IMR-90 (cell line): Measurements from ENCODE around the gene CHRD. TPM values are rescaled to one million over a fixed set of nuclear protein-coding genes. Genes with fewer than 3 reads are reported as not detected.

Source experiments
- ATAC-seq: fragments of 200-7000 bp; cut with Tn5 transposase; 2 replicates; pipeline ENCODE4 v1.9.1; 2020; ENCODE audit warnings: low read depth, mild to moderate bottlenecking, moderate library complexity
- BruUV-seq: library from RNA; stranded (reverse); fragments of 400-500 nt; replicated peaks from 2 replicates; lab custom pipeline; 2021; lab: Mats Ljungman, UMichigan
- CTCF ChIA-PET: fragments of 300-600 bp; formaldehyde crosslinking; extraction: SDS; loops from one replicate; lab custom pipeline; 2021; ENCODE audit warnings: antibody characterized with exemption; lab: Yijun Ruan, JAX
- POLR2A ChIA-PET: fragments of 300-600 bp; sonication (Branson Sonifier 250); formaldehyde crosslinking; loops from one replicate; lab custom pipeline; 2022; ENCODE audit warnings: antibody characterized with exemption; ENCODE audit not compliant: unreplicated experiment; lab: Charles Lee
- DNase-seq: peaks from one replicate; pipeline ENCODE4 v3.0.0; 2013
- H2AFZ ChIP-seq: replicated peaks from 2 replicates; pipeline ENCODE3; 2013; ENCODE audit warnings: low read length, mild to moderate bottlenecking; ENCODE audit not compliant: poor library complexity
- H2AK5ac ChIP-seq: 2 replicates; pipeline ENCODE4 v1.6.1; 2013; ENCODE audit warnings: low read depth, low read length, inconsistent platforms
- H2AK9ac ChIP-seq: replicated peaks from 2 replicates; pipeline ENCODE3; 2013; ENCODE audit warnings: mild to moderate bottlenecking, low read depth, low read length, moderate library complexity; ENCODE audit not compliant: poor library complexity
- H2BK120ac ChIP-seq: 2 replicates; pipeline ENCODE4 v1.6.1; 2013; ENCODE audit warnings: low read depth, low read length, inconsistent platforms
- H2BK15ac ChIP-seq: 3 replicates; pipeline ENCODE4 v1.6.1; 2013; ENCODE audit warnings: low read depth, low read length, inconsistent platforms
- H2BK20ac ChIP-seq: 2 replicates; pipeline ENCODE4 v1.6.1; 2013; ENCODE audit warnings: low read depth, mild to moderate bottlenecking, inconsistent platforms, low read length, moderate library complexity
- H2BK5ac ChIP-seq: 2 replicates; pipeline ENCODE4 v1.6.1; 2013; ENCODE audit warnings: mild to moderate bottlenecking, low read depth, low read length, inconsistent platforms; ENCODE audit not compliant: poor library complexity, severe bottlenecking
- H3K14ac ChIP-seq: replicated peaks from 2 replicates; pipeline ENCODE4 v1.6.1; 2013; ENCODE audit warnings: low read depth, low read length, inconsistent platforms
- H3K18ac ChIP-seq: 2 replicates; pipeline ENCODE4 v1.6.1; 2013; ENCODE audit warnings: low read depth, low read length, control low read depth
- H3K23ac ChIP-seq: 2 replicates; pipeline ENCODE4 v1.6.1; 2013; ENCODE audit warnings: low read depth, low read length, inconsistent platforms
- H3K27ac ChIP-seq: 2 replicates; pipeline ENCODE4 v1.5.1; 2013; ENCODE audit warnings: mild to moderate bottlenecking, control low read depth, low read length; ENCODE audit not compliant: insufficient read depth
- H3K27me3 ChIP-seq: 2 replicates; pipeline ENCODE4 v1.6.1; 2013; ENCODE audit warnings: low read length; ENCODE audit not compliant: control insufficient read depth, insufficient read depth
- H3K36me3 ChIP-seq: 2 replicates; pipeline ENCODE4 v1.6.1; 2013; ENCODE audit warnings: low read length, mixed read lengths; ENCODE audit not compliant: control insufficient read depth, insufficient read depth
- H3K4ac ChIP-seq: 2 replicates; pipeline ENCODE4 v1.6.1; 2013; ENCODE audit warnings: low read depth, low read length, inconsistent platforms
- H3K4me1 ChIP-seq: 2 replicates; pipeline ENCODE4 v1.6.1; 2013; ENCODE audit warnings: low read length, mixed read lengths; ENCODE audit not compliant: control insufficient read depth, insufficient read depth
- H3K4me2 ChIP-seq: 2 replicates; pipeline ENCODE4 v1.6.1; 2013; ENCODE audit warnings: low read depth, mild to moderate bottlenecking, control low read depth, low read length, moderate library complexity
- H3K4me3 ChIP-seq: 2 replicates; pipeline ENCODE4 v1.5.1; 2013; ENCODE audit warnings: low read depth, mild to moderate bottlenecking, control low read depth, low read length, moderate library complexity; ENCODE audit not compliant: insufficient read depth
- H3K56ac ChIP-seq: 2 replicates; pipeline ENCODE4 v1.6.1; 2013; ENCODE audit warnings: low read length, inconsistent platforms; ENCODE audit not compliant: insufficient read depth; ENCODE audit errors: extremely low read depth
- H3K79me1 ChIP-seq, 2 experiments: 2 replicates each; pipeline ENCODE4 v1.6.1; 2013; ENCODE audit warnings: low read length in 2 of 2, inconsistent platforms in 1 of 2, low read depth in 1 of 2
- H3K9ac ChIP-seq: 2 replicates; pipeline ENCODE4 v1.6.1; 2013; ENCODE audit warnings: low read depth, low read length, control low read depth
- H3K9me1 ChIP-seq: 2 replicates; pipeline ENCODE4 v1.6.1; 2013; ENCODE audit warnings: low read length, inconsistent platforms; ENCODE audit not compliant: insufficient read depth
- H3K9me3 ChIP-seq: 2 replicates; pipeline ENCODE4 v1.6.1; 2013; ENCODE audit warnings: low read length; ENCODE audit not compliant: control insufficient read depth, insufficient read depth
- H4K20me1 ChIP-seq: 2 replicates; pipeline ENCODE4 v1.6.1; 2013; ENCODE audit warnings: low read length, inconsistent platforms; ENCODE audit not compliant: insufficient read depth
- H4K5ac ChIP-seq: 2 replicates; pipeline ENCODE4 v1.6.1; 2013; ENCODE audit warnings: mild to moderate bottlenecking, low read depth, low read length, control low read depth
- H4K8ac ChIP-seq, 2 experiments: 2 replicates each; pipeline ENCODE4 v1.6.1; 2013; ENCODE audit warnings: low read depth in 2 of 2, low read length in 2 of 2, control low read depth in 1 of 2, inconsistent platforms in 1 of 2
- H4K91ac ChIP-seq: 2 replicates; pipeline ENCODE4 v1.6.1; 2013; ENCODE audit warnings: low read depth, low read length, inconsistent platforms; ENCODE audit not compliant: insufficient read depth
- BHLHE40 ChIP-seq: fragments of 150-350 bp; IDR thresholded peaks from 2 replicates; pipeline ENCODE4 v1.6.1; 2016; ENCODE audit warnings: mild to moderate bottlenecking, low read depth, low read length
- CEBPB ChIP-seq: IDR thresholded peaks from 2 replicates; pipeline ENCODE4 v1.6.1; 2012; ENCODE audit warnings: low read depth, low read length, improper control_type of control experiment
- CHD1 ChIP-seq: IDR thresholded peaks from 2 replicates; pipeline ENCODE4 v1.6.1; 2012; ENCODE audit warnings: low read depth, low read length, improper control_type of control experiment
- FOS ChIP-seq: fragments of 150-350 bp; IDR thresholded peaks from 2 replicates; pipeline ENCODE4 v1.6.1; 2016; ENCODE audit warnings: low read depth, low read length
- MAFK ChIP-seq: IDR thresholded peaks from 2 replicates; pipeline ENCODE4 v1.6.1; 2012; ENCODE audit warnings: low read depth, low read length, improper control_type of control experiment
- MAZ ChIP-seq: IDR thresholded peaks from 2 replicates; pipeline ENCODE4 v1.6.1; 2012; ENCODE audit warnings: low read depth, mild to moderate bottlenecking, low read length, improper control_type of control experiment, moderate library complexity, borderline replicate concordance
- MXI1 ChIP-seq: IDR thresholded peaks from 2 replicates; pipeline ENCODE4 v1.6.1; 2012; ENCODE audit warnings: low read depth, mild to moderate bottlenecking, low read length, moderate library complexity, borderline replicate concordance
- NFE2L2 ChIP-seq: fragments of 150-350 bp; IDR thresholded peaks from 2 replicates; pipeline ENCODE4 v1.6.1; 2016; ENCODE audit warnings: low read depth, mild to moderate bottlenecking, low read length
- POLR2A ChIP-seq: IDR thresholded peaks from 2 replicates; pipeline ENCODE4 v1.6.1; 2012; ENCODE audit warnings: mild to moderate bottlenecking, low read depth, low read length
- RCOR1 ChIP-seq: IDR thresholded peaks from 2 replicates; pipeline ENCODE4 v1.6.1; 2012; ENCODE audit warnings: mild to moderate bottlenecking, low read length, improper control_type of control experiment; ENCODE audit not compliant: insufficient replicate concordance
- SMC3 ChIP-seq: fragments of 150-350 bp; IDR thresholded peaks from 2 replicates; pipeline ENCODE4 v1.6.1; 2016; ENCODE audit warnings: low read depth, mild to moderate bottlenecking, antibody characterized with exemption, low read length, moderate library complexity
- WGBS, 2 experiments: methylation state at CpG; one replicate each; pipeline versions ENCODE4 v1.1.5 to v1.1.7; 2013; ENCODE audit warnings: missing lambda C conversion rate in 2 of 2; ENCODE audit not compliant: insufficient read length in 1 of 2; ENCODE audit errors: extremely low coverage in 2 of 2; 5-methylcytosine and 5-hydroxymethylcytosine counted together
- dilution Hi-C: fragments of 300-500 bp; cut with HindIII; formaldehyde crosslinking; loops from one replicate; pipeline ENCODE4 v1.14.3; 2018; ENCODE audit warnings: low sequenced_read_pairs; ENCODE audit not compliant: unreplicated experiment
- in situ Hi-C: fragments of 300-500 bp; cut with MboI; formaldehyde crosslinking; loops from 3 replicates; pipeline ENCODE4 v1.14.3; 2019; ENCODE audit warnings: low sequenced_read_pairs, inconsistent platforms, mixed read lengths
- intact Hi-C: fragments of 100-400 bp; cut with micrococcal nuclease; formaldehyde crosslinking; loops from 2 replicates; pipeline ENCODE4 v1.10.0; 2022
- polyA plus RNA-seq, 3 experiments: library from polyadenylated mRNA; depleted of rRNA; stranded (reverse); fragments of >200 nt; gene quantifications; 2 replicates each; pipeline ENCODE4 v1.2.3, GENCODE V29; 2012; ENCODE audit warnings: low replicate concordance in 1 of 3
- total RNA-seq: library from RNA; depleted of rRNA; stranded (reverse); fragments of >200 nt; gene quantifications from 2 replicates; pipeline ENCODE4 v1.2.3, GENCODE V29; 2012
- TF ChIP-seq, protein P1 (sequence below): fragments of 150-350 bp; IDR thresholded peaks from 2 replicates; pipeline ENCODE4 v1.6.1; 2017; ENCODE audit warnings: mild to moderate bottlenecking, antibody characterized with exemption, low read length, low read depth
- TF ChIP-seq, protein P2 (sequence below): fragments of 150-350 bp; IDR thresholded peaks from 2 replicates; pipeline ENCODE4 v1.6.1; 2016; ENCODE audit warnings: low read depth, mild to moderate bottlenecking, low read length, moderate library complexity, borderline replicate concordance
- TF ChIP-seq, protein P3 (sequence below): conservative IDR thresholded peaks from 2 replicates; pipeline ENCODE4 v1.5.1; 2012; ENCODE audit warnings: mild to moderate bottlenecking, low read depth, low read length, improper control_type of control experiment

Gene CHRD
- total and polyA plus RNA-seq, 2 of the 4 experiments (the other 2 are of a cell fraction) = under 0.01 to 0.09 TPM

DNA sequence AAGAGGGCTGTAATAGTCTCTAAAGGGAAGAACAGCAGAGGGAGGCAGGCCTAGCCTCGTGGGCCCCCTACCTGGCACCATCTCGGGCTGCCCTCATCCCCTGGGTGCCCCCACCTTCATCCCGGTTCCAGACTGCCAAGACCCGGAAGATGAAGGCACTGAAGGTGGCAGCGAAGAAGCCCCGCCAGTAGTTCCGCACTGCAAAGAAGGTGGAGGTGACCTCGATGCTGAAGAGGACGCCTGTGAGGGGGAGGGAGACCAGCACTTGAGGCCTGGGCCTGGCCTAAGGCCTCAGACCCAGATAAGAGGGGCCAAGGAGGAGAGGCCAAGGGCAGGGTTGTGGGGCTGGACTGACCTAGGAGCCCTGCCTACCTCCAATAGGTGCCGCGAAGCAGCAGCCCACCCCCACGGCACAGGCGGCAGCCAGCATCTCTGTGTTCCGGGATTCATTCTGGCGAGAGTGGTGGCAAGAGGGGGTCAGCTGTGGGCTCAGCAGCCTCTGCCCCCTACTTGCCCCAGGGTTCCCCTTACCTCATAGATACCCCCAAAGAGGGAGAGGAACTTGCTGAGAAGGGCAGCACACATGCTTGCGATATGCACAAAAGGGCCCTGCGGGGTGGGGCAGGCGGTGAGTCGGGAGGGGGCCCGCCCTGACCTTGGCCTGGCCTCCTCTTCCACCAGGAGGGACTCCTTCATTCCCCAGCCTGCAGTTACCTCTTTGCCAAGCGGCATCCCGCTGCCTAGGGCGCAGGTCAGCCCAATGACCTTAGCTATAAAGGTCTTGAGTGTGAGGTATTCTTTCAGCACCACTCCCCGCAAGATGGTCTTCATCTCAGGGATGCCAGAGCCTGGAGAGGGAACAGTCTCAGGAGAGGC, 22.4 kb upstream of the CHRD start:
- Histone ChIP-seq H3K14ac (no peak overlapping the region), H3K79me1 (peaks cover 5 to 17% of the 10 kb centered on the region in 2 experiments), H4K5ac (no peak overlapping the region), H3K27me3 (no peaks in the 10 kb centered on the region), H2BK20ac (no peak overlapping the region), H2AK9ac (no peak overlapping the region), H4K8ac (no peak overlapping the region), H3K4me3 (no peak overlapping the region), H3K27ac (no peak overlapping the region), H3K9me3 (no peaks in the 10 kb centered on the region), H3K9ac (no peak overlapping the region), H4K91ac (no peak overlapping the region), H3K4me1 (peaks cover 7% of the 10 kb centered on the region), H2BK5ac (no peak overlapping the region), H2BK15ac (no peak overlapping the region), H3K9me1 (peaks cover 18% of the 10 kb centered on the region; the same call in 1 of the 2 replicates), H3K4ac (no peak overlapping the region), H2AK5ac (no peak overlapping the region), H2AFZ (no peak overlapping the region), H3K18ac (no peak overlapping the region), H3K36me3 (peaks cover 13% of the 10 kb centered on the region), H2BK120ac (no peak overlapping the region), H3K23ac (no peak overlapping the region), H3K56ac (no peak overlapping the region), H4K20me1 (peaks cover 10% of the 10 kb centered on the region), H3K4me2 (no peak overlapping the region)
- intact Hi-C loops = no loop called here
- no peak for ATAC-seq
- in situ Hi-C loops = no loop called here
- no peak for DNase-seq
- WGBS, 2 experiments = 91% methylated on average over 5 of the region's 24 CpGs; no CpG with 5 or more reads in 1 of the 2 experiments
- BruUV-seq = no TSS peak
- ChIA-PET POLR2A (no interaction called here), CTCF (no interaction called here)
- dilution Hi-C loops = loop anchor here (25.0 kb wide), 1 partner anchor 180 kb away; no protein-coding TSS in a partner anchor
- TF ChIP-seq POLR2A (no peak), CEBPB (no peak), MAZ (no peak), SMC3 (no peak), MXI1 (no peak), BHLHE40 (no peak), FOS (no peak), MAFK (no peak), CHD1 (no peak), NFE2L2 (no peak), RCOR1 (no peak)
- TF ChIP-seq, protein P1, sequence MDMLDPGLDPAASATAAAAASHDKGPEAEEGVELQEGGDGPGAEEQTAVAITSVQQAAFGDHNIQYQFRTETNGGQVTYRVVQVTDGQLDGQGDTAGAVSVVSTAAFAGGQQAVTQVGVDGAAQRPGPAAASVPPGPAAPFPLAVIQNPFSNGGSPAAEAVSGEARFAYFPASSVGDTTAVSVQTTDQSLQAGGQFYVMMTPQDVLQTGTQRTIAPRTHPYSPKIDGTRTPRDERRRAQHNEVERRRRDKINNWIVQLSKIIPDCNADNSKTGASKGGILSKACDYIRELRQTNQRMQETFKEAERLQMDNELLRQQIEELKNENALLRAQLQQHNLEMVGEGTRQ = no peak
- TF ChIP-seq, protein P2, sequence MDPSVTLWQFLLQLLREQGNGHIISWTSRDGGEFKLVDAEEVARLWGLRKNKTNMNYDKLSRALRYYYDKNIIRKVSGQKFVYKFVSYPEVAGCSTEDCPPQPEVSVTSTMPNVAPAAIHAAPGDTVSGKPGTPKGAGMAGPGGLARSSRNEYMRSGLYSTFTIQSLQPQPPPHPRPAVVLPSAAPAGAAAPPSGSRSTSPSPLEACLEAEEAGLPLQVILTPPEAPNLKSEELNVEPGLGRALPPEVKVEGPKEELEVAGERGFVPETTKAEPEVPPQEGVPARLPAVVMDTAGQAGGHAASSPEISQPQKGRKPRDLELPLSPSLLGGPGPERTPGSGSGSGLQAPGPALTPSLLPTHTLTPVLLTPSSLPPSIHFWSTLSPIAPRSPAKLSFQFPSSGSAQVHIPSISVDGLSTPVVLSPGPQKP = no peak
- TF ChIP-seq, protein P3, sequence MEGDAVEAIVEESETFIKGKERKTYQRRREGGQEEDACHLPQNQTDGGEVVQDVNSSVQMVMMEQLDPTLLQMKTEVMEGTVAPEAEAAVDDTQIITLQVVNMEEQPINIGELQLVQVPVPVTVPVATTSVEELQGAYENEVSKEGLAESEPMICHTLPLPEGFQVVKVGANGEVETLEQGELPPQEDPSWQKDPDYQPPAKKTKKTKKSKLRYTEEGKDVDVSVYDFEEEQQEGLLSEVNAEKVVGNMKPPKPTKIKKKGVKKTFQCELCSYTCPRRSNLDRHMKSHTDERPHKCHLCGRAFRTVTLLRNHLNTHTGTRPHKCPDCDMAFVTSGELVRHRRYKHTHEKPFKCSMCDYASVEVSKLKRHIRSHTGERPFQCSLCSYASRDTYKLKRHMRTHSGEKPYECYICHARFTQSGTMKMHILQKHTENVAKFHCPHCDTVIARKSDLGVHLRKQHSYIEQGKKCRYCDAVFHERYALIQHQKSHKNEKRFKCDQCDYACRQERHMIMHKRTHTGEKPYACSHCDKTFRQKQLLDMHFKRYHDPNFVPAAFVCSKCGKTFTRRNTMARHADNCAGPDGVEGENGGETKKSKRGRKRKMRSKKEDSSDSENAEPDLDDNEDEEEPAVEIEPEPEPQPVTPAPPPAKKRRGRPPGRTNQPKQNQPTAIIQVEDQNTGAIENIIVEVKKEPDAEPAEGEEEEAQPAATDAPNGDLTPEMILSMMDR = no peak
